GM12891 (cell line): Measurements from ENCODE around the gene ENTPD7.

Experiments used
- POLR2A ChIP-seq: IDR thresholded peaks from 2 replicates; pipeline ENCODE4 v1.6.1; 2011; ENCODE audit warnings: low read depth, low read length, control low read depth
- POLR2AphosphoS5 ChIP-seq: IDR thresholded peaks from 2 replicates; pipeline ENCODE4 v1.6.1; 2011; ENCODE audit warnings: low read depth, low read length, control low read depth
- POU2F2 ChIP-seq: IDR thresholded peaks from 2 replicates; pipeline ENCODE4 v1.6.1; 2011; ENCODE audit warnings: low read depth, mild to moderate bottlenecking, control low read depth, low read length, moderate library complexity
- SPI1 ChIP-seq: IDR thresholded peaks from 2 replicates; pipeline ENCODE4 v1.6.1; 2011; ENCODE audit warnings: low read depth, low read length, control low read depth
- TAF1 ChIP-seq: IDR thresholded peaks from 2 replicates; pipeline ENCODE4 v1.6.1; 2011; ENCODE audit warnings: low read depth, low read length, control low read depth

DNA sequence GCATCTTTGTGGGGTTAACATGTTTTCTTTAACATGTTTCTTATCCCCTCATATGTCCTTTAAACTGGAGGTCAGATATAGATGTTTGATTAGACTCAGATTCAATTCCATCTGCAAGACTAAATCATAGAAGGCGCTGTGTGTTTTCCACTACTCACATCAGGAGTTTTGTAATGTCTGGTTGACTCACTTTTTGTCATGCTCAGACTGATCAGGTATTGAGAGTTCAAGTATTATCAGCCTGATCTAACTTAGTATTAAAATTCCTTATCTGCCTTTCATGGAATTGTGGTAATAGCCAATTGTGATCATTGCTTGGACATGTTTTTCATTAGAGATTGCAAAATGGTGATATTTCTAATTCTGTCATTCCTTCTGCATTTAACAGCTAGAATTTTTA lies 30.2 kb downstream of the ENTPD7 start:
- TF ChIP-seq POLR2A (no peak), POLR2AphosphoS5 (no peak), SPI1 (no peak), TAF1 (no peak), POU2F2 (no peak)
